GM12878 (cell line): Measurements from ENCODE around the gene SHROOM1.

Experiments
- JUND ChIP-seq: IDR thresholded peaks from 2 replicates; pipeline ENCODE4 v1.6.1; 2012; ENCODE audit warnings: low read depth, mild to moderate bottlenecking, low read length, improper control_type of control experiment, moderate library complexity
- SREBF2 ChIP-seq: IDR thresholded peaks from 2 replicates; pipeline ENCODE4 v1.6.1; 2012; ENCODE audit warnings: mild to moderate bottlenecking, low read length
- TF ChIP-seq, protein P1 (sequence below), 3 experiments: IDR thresholded peaks in 2 of 3; conservative IDR thresholded peaks in 1 of 3; 2 replicates each; pipeline ENCODE4 v1.5.1; 2011; ENCODE audit warnings: low read depth in 3 of 3, low read length in 3 of 3, mild to moderate bottlenecking in 3 of 3, control low read depth in 2 of 3, moderate library complexity in 2 of 3, inconsistent platforms in 1 of 3, mixed read lengths in 1 of 3; ENCODE audit not compliant: control insufficient read depth in 2 of 3, insufficient read depth in 1 of 3; ENCODE audit errors: extremely low read depth in 1 of 3

- TF ChIP-seq SREBF2 (no peak), JUND (no peak)
- TF ChIP-seq, protein P1, sequence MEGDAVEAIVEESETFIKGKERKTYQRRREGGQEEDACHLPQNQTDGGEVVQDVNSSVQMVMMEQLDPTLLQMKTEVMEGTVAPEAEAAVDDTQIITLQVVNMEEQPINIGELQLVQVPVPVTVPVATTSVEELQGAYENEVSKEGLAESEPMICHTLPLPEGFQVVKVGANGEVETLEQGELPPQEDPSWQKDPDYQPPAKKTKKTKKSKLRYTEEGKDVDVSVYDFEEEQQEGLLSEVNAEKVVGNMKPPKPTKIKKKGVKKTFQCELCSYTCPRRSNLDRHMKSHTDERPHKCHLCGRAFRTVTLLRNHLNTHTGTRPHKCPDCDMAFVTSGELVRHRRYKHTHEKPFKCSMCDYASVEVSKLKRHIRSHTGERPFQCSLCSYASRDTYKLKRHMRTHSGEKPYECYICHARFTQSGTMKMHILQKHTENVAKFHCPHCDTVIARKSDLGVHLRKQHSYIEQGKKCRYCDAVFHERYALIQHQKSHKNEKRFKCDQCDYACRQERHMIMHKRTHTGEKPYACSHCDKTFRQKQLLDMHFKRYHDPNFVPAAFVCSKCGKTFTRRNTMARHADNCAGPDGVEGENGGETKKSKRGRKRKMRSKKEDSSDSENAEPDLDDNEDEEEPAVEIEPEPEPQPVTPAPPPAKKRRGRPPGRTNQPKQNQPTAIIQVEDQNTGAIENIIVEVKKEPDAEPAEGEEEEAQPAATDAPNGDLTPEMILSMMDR (IDR thresholded peaks at IDR 0.05 in 2 of 3, conservative IDR thresholded peaks at IDR 0.05 in 1 of 3; ENCODE audit: control insufficient read depth in 2 of 3, extremely low read depth in 1 of 3, insufficient read depth in 1 of 3, low read depth in 3 of 3, low read length in 3 of 3), result no peak
Measured at GRCh38 chr5:132788508-132788907, 41.9 kb downstream of the SHROOM1 start.
